Adrenal gland (tissue), 12 donors: Measurements from ENCODE around the gene C9orf50. TPM values are rescaled to one million over a fixed set of nuclear protein-coding genes. Genes with fewer than 3 reads are reported as not detected.
A peak's percentile ranks its signal among the peaks of the same experiment; 100 is the strongest.

ENCODE experiments used
- DNase-seq, 7 donors: peaks; one replicate each; pipeline ENCODE4 v3.0.0-alpha.2; 2019 to 2020
- H3K27ac ChIP-seq, 5 donors: fragments of 200-600 bp; sonication (generic) in 4 of 5; 1 replicate in 3 of 5; 2 replicates in 2 of 5; pipeline versions ENCODE4 v1.5.1 to v1.8.0; 2016 to 2020; ENCODE audit warnings: mild to moderate bottlenecking in 1 of 5
- H3K27me3 ChIP-seq: fragments of 200-600 bp; 2 replicates; pipeline ENCODE4 v1.8.0; 2021
- H3K36me3 ChIP-seq, 2 donors: fragments of 200-600 bp; replicated peaks in 1 of 2; 1 replicate in 1 of 2; 2 replicates in 1 of 2; pipeline versions ENCODE4 v1.5.1 to v1.8.0; 2018 to 2022
- H3K4me1 ChIP-seq, 2 donors: fragments of 200-600 bp; replicated peaks in 1 of 2; 1 replicate in 1 of 2; 2 replicates in 1 of 2; pipeline versions ENCODE4 v1.5.1 to v1.8.0; 2018 to 2021
- H3K4me3 ChIP-seq, 4 donors: fragments of 200-600 bp; sonication (generic) in 3 of 4; one replicate each; pipeline ENCODE4 v1.5.1; 2016 to 2018
- H3K9me3 ChIP-seq, 3 donors: fragments of 200-600 bp; sonication (generic) in 1 of 3; replicated peaks in 1 of 3; 1 replicate in 2 of 3; 2 replicates in 1 of 3; pipeline versions ENCODE4 v1.5.1 to v1.8.0; 2016 to 2021
- CTCF ChIP-seq, 6 experiments: fragments of 450-650 bp in 4 of 6; fragments of 200-600 bp in 2 of 6; sonication (generic) in 1 of 6; IDR thresholded peaks; 1 replicate in 5 of 6; 2 replicates in 1 of 6; pipeline versions ENCODE4 v1.5.1 to v1.8.0; 2016 to 2021; ENCODE audit warnings: antibody characterized with exemption in 6 of 6, mild to moderate bottlenecking in 2 of 6, moderate library complexity in 1 of 6
- POLR2A ChIP-seq, 2 donors: fragments of 450-650 bp; IDR thresholded peaks; one replicate each; pipeline ENCODE4 v1.6.1; 2017; ENCODE audit warnings: antibody characterized with exemption in 2 of 2, mild to moderate bottlenecking in 2 of 2, moderate library complexity in 1 of 2
- WGBS, 4 donors: extraction: QIAGEN DNeasy Blood & Tissue Kit in 2 of 4; methylation state at CpG; one replicate each; pipeline versions ENCODE4 v1.1.5 to v1.1.7; 2013 to 2017; 5-methylcytosine and 5-hydroxymethylcytosine counted together
- intact Hi-C, 2 donors: fragments of 100-400 bp; cut with DNase I; formaldehyde crosslinking; loops; one replicate each; pipeline versions ENCODE4 v1.14.1 to v1.15.0; 2022 to 2023
- polyA plus RNA-seq, 3 donors: library from polyadenylated mRNA; stranded (reverse); fragments of 200-250 nt in 2 of 3; fragments of 350-450 nt in 1 of 3; fragmentation: Illumina TruSeq in 1 of 3; extraction: RNeasy Lipid Tissue Mini Kit (QIAGEN cat#74804) in 1 of 3; gene quantifications; one replicate each; pipeline ENCODE4 v1.2.3, GENCODE V29; 2013 to 2014
- total RNA-seq, 9 donors: library from RNA; depleted of rRNA in 4 of 9; stranded (reverse); fragments of >200 nt in 4 of 9; fragments of 120-200 nt in 1 of 9; fragmentation: NEBNext Ultra II Directional in 1 of 9; extraction: Animal tissue kit (Norgen Biotek cat#: 25700) in 1 of 9; gene quantifications; one replicate each; pipeline versions ENCODE4 v1.1.0 to v1.2.4, GENCODE V29; 2013 to 2023
- donor health status: healthy with polysubstance abuse.
- donor health status: Bipolar disorder and iron deficiency.
- donor health status: DM: yes; HTN: yes; CAD: no.
- donor health status: DM: no; HTN: no; CAD: no.
- donor health status: DM: no; HTN: no; CAD: no.
- donor health status: DM: yes; HTN: yes; CAD: no.

The C9orf50 gene
- total and polyA plus RNA-seq, 12 donors = 0.11 to 0.74 (median 0.37) TPM; not detected in 7

- H3K27me3 ChIP-seq = no peaks in the 10 kb centered on the region
- peaks cover 9 to 12% of the 10 kb centered on the region in 2 donors for H3K4me1 ChIP-seq
- H3K27ac ChIP-seq = peak overlapping the region; percentile 17 to 71 (median 42)
- DNase-seq = peak in 1 of 7 donors; percentile 52
- no peak overlapping the region for H3K4me3 ChIP-seq
- H3K9me3 ChIP-seq = no peaks in the 10 kb centered on the region
- 23 to 27% (median 25%) methylated on average over 19 of the region's 19 CpGs for WGBS, 4 donors
- no peaks in the 10 kb centered on the region for H3K36me3 ChIP-seq
- intact Hi-C loops = no loop called here
- TF ChIP-seq POLR2A (IDR thresholded peaks at IDR 0.05) (no peak), CTCF (IDR thresholded peaks at IDR 0.05) (no peak)
Observed at GRCh38 chr9:129653823-129654553, 33.1 kb upstream of the C9orf50 start.

- Histone ChIP-seq H3K4me3 (no peak overlapping the region), H3K36me3 (no peaks in the 10 kb centered on the region), H3K27ac (no peak overlapping the region), H3K4me1 (peaks cover 9 to 12% of the 10 kb centered on the region in 2 donors), H3K9me3 (no peaks in the 10 kb centered on the region), H3K27me3 (no peaks in the 10 kb centered on the region)
- intact Hi-C loops = no loop called here
- WGBS, 4 donors = 80 to 88% (median 85%) methylated on average over 2 to 10 of the region's 10 CpGs
- DNase-seq = no peak
- TF ChIP-seq POLR2A (IDR thresholded peaks at IDR 0.05) = no peak
- no peak for TF ChIP-seq CTCF (IDR thresholded peaks at IDR 0.05)
Observed at GRCh38 chr9:129650680-129651235, 29.9 kb upstream of the C9orf50 start.

- TF ChIP-seq CTCF (IDR thresholded peaks at IDR 0.05) = no peak
- Histone ChIP-seq H3K9me3 (no peaks in the 10 kb centered on the region), H3K36me3 (no peaks in the 10 kb centered on the region), H3K4me3 (no peak overlapping the region), H3K4me1 (peaks cover 9 to 12% of the 10 kb centered on the region in 2 donors), H3K27me3 (no peaks in the 10 kb centered on the region), H3K27ac (no peak overlapping the region)
- 74 to 80% (median 77%) methylated on average over 16 to 20 of the region's 20 CpGs for WGBS, 4 donors
- intact Hi-C loops = loop anchor here (5.0 kb wide), 2 partner anchors 72 to 137 kb away; no protein-coding TSS in a partner anchor
- DNase-seq = no peak
Observed at GRCh38 chr9:129649726-129650679, 29.1 kb upstream of the C9orf50 start.

GRCh38 chr9:129648764-129649115 lies 27.8 kb upstream of the C9orf50 start:
- H3K4me1 ChIP-seq = peaks cover under 1 to 2% of the 10 kb centered on the region in 2 donors
- intact Hi-C loops = loop anchor here (5.0 kb wide), 2 partner anchors 74 to 139 kb away; no protein-coding TSS in a partner anchor
- no peaks in the 10 kb centered on the region for H3K27me3 ChIP-seq
- TF ChIP-seq POLR2A (IDR thresholded peaks at IDR 0.05) (no peak), CTCF (IDR thresholded peaks at IDR 0.05) (no peak)
- H3K9me3 ChIP-seq = no peaks in the 10 kb centered on the region
- no peaks in the 10 kb centered on the region for H3K36me3 ChIP-seq
- no peak overlapping the region for H3K4me3 ChIP-seq
- 70 to 77% (median 71%) methylated on average over 5 to 10 of the region's 10 CpGs; no CpG with 5 or more reads in 1 of the 4 donors for WGBS, 4 donors
- no peak for DNase-seq
- no peak overlapping the region for H3K27ac ChIP-seq
